ENCODE measurements around the gene BRICD5.

GRCh38 chr16:2246301-2246885 is 35.7 kb upstream of the BRICD5 start:
- no peak for TF ChIP-seq CTCF (IDR thresholded peaks at IDR 0.05)
- no peak for TF ChIP-seq POLR2AphosphoS5 (IDR thresholded peaks at IDR 0.05)

Data from sigmoid colon (tissue), 4 donors.